ENCODE data around the gene MDP1.

The MDP1 gene

GRCh38 chr14:24188251-24189058 lies 27.4 kb downstream of the MDP1 start, which contains the start of gene IPO4:
Gene IPO4 (minus strand): TSS chr14:24188816. CDS start chr14:24188787, 29 bp downstream.
- TF ChIP-seq FOXP2 (optimal IDR thresholded peaks at IDR 0.05; ENCODE audit: borderline replicate concordance, extremely low read depth, extremely low read length, insufficient read depth) (no peak), POLR2AphosphoS5 (IDR thresholded peaks at IDR 0.05; ENCODE audit: low read depth, low read length) (peak; percentile 93), TAF1 (IDR thresholded peaks at IDR 0.05; ENCODE audit: borderline replicate concordance, insufficient read depth, low read length) (peak; percentile 78; the same call in 1 of the 2 replicates), SIN3A (IDR thresholded peaks at IDR 0.05; ENCODE audit: borderline replicate concordance, insufficient read depth, low read length) (peak; percentile 98)
- TF ChIP-seq, protein P1, sequence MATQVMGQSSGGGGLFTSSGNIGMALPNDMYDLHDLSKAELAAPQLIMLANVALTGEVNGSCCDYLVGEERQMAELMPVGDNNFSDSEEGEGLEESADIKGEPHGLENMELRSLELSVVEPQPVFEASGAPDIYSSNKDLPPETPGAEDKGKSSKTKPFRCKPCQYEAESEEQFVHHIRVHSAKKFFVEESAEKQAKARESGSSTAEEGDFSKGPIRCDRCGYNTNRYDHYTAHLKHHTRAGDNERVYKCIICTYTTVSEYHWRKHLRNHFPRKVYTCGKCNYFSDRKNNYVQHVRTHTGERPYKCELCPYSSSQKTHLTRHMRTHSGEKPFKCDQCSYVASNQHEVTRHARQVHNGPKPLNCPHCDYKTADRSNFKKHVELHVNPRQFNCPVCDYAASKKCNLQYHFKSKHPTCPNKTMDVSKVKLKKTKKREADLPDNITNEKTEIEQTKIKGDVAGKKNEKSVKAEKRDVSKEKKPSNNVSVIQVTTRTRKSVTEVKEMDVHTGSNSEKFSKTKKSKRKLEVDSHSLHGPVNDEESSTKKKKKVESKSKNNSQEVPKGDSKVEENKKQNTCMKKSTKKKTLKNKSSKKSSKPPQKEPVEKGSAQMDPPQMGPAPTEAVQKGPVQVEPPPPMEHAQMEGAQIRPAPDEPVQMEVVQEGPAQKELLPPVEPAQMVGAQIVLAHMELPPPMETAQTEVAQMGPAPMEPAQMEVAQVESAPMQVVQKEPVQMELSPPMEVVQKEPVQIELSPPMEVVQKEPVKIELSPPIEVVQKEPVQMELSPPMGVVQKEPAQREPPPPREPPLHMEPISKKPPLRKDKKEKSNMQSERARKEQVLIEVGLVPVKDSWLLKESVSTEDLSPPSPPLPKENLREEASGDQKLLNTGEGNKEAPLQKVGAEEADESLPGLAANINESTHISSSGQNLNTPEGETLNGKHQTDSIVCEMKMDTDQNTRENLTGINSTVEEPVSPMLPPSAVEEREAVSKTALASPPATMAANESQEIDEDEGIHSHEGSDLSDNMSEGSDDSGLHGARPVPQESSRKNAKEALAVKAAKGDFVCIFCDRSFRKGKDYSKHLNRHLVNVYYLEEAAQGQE (IDR thresholded peaks at IDR 0.05; ENCODE audit: insufficient read depth in 1 of 2, low read depth in 2 of 2, low read length in 2 of 2) = no peak

- TF ChIP-seq POLR2AphosphoS5 (IDR thresholded peaks at IDR 0.05; ENCODE audit: low read depth, low read length) = no peak
- no peak for TF ChIP-seq SIN3A (IDR thresholded peaks at IDR 0.05; ENCODE audit: borderline replicate concordance, insufficient read depth, low read length)
- no peak for TF ChIP-seq TAF1 (IDR thresholded peaks at IDR 0.05; ENCODE audit: borderline replicate concordance, insufficient read depth, low read length)
These were observed 28.3 kb downstream of the MDP1 start for GRCh38 chr14:24187539-24187915.

DNA sequence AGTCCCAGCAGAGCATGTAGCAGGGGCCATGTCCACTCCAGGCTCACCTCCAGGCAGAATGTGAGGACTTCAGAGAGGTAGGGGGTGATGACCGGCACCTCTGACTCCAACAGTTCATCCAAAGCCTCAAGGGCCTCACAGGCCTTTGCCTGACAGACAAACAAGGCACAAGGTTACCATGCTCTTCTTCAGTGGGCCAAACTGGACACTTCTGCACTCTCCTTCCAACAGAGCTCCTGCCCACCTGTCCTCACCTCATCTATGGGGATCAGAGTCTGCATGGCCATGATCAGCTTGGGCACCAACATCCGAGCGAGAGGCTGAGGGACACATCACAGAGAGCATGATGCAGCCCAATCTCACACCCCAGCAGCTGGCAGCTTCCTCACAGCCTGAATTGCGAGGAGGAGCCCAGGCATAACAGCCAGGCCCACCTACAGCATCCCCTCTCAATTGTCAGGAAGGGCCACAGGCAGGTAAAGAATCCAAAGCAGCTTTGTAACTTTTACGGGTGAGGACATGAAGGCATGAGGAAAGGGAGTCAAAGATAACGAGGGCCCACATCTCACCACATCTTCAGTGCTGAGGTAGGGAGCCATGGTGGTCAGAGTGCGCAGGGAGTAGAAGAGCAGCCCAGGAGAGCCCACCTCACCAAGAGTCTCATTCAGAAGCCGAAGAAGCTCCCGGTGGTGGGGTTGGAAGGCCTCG lies 28.9 kb downstream of the MDP1 start:
- TF ChIP-seq FOXP2 (optimal IDR thresholded peaks at IDR 0.05; ENCODE audit: borderline replicate concordance, extremely low read depth, extremely low read length, insufficient read depth) (no peak), POLR2AphosphoS5 (IDR thresholded peaks at IDR 0.05; ENCODE audit: low read depth, low read length) (no peak), SIN3A (IDR thresholded peaks at IDR 0.05; ENCODE audit: borderline replicate concordance, insufficient read depth, low read length) (no peak), TAF1 (IDR thresholded peaks at IDR 0.05; ENCODE audit: borderline replicate concordance, insufficient read depth, low read length) (no peak)
- TF ChIP-seq, protein P1 (IDR thresholded peaks at IDR 0.05; ENCODE audit: insufficient read depth in 1 of 2, low read depth in 2 of 2, low read length in 2 of 2) = no peak

DNA sequence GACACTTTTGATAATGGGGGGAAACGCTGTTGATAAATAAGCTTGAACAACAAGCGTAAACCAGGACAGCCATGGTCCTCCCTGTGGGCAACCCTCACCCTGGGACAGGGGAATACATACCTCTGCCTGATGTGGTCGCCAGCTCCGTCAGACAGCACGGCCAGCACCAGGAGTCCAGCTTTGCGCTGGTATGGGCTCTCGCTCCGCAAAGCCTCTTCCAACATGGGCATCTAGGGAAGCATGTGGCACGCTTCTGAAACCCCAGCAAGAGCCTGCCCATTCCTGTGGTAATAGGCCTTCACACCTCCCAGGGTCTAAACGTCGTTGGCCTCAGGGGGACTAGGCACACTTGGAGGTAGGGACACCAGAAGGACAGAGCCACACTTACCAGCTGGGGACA lies 30.1 kb downstream of the MDP1 start:
- TF ChIP-seq TAF1 (IDR thresholded peaks at IDR 0.05; ENCODE audit: borderline replicate concordance, insufficient read depth, low read length) = no peak
- TF ChIP-seq SIN3A (IDR thresholded peaks at IDR 0.05; ENCODE audit: borderline replicate concordance, insufficient read depth, low read length) = no peak
- no peak for TF ChIP-seq FOXP2 (optimal IDR thresholded peaks at IDR 0.05; ENCODE audit: borderline replicate concordance, extremely low read depth, extremely low read length, insufficient read depth)
- TF ChIP-seq, protein P1 (IDR thresholded peaks at IDR 0.05; ENCODE audit: insufficient read depth in 1 of 2, low read depth in 2 of 2, low read length in 2 of 2) = no peak
- TF ChIP-seq POLR2AphosphoS5 (IDR thresholded peaks at IDR 0.05; ENCODE audit: low read depth, low read length) = no peak

GRCh38 chr14:24185026-24185425 lies 30.8 kb downstream of the MDP1 start:
- no peak for TF ChIP-seq TAF1 (IDR thresholded peaks at IDR 0.05; ENCODE audit: borderline replicate concordance, insufficient read depth, low read length)
